GM19324 (cell line): ENCODE results near the gene RIMS4.
"Not testable (repeated sequence)": the region's sequence is repeated elsewhere in the genome, so short reads cannot be mapped to it uniquely, and the experiment has no call there.

Experiments used
- ATAC-seq: cut with Tn5 transposase; IDR thresholded peaks from one replicate; pipeline ENCODE4 v1.9.1; 2021; ENCODE audit warnings: mild to moderate bottlenecking, moderate library complexity; ENCODE audit not compliant: unreplicated experiment, low FRiP score

The RIMS4 gene

DNA sequence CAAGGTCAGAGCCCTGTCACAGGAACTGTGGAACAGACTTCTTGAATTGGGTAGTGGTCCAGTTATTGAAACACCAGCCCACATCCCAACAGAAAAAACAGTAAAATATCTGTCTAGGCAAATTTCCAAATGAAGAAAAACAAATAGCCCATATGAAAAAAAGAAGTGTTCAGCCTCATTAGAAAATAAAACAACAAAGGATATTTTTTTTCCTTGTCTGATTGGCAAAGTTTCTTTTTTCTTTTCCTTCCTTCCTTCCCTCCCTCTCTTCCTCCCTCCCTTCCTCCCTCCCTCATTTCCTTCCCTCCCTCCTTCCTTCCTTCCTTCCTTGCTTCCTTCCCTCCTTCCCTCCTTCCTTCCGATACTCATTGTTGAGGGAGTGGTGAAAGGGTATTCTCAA, 20.6 kb upstream of the RIMS4 start:
- ATAC-seq: no peak

DNA sequence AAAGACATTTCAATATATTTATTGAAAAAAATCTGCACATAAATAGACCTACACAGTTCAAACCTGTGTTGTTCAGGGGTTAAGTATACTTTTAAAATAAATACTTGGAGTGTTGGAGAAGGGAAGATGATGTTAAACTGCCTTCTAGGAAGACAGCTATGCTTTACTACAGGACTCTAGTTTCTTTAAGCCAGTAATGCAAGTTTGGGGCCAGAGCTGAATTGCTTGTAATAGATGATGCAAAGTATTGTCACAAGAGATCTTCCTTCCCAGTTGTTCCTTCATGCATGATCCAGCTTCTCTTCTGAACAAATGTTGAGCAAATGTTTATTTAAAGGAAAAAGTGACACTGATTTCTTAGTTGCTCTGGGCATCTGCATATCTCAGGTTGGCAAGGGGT, 20.2 kb upstream of the RIMS4 start:
- ATAC-seq: no peak

DNA sequence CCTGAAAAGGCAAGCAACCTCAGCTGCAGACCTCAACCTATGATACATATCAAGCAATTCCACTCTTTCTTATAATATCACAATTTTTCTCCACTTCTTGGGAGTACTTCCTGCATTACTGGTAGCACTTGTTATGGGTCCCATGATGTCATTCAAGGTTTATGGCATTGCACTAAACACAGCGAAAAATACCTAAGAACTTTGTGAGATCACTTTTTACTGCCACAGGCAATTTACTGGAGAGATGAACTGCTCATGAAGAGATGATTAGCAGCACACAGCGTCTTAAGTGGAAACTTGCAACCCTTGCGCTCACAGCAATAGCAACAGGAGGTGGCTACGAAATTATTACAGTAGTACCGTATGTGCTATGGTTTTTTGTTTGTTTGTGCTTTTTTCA, 19.3 kb upstream of the RIMS4 start:
- ATAC-seq: no peak

DNA sequence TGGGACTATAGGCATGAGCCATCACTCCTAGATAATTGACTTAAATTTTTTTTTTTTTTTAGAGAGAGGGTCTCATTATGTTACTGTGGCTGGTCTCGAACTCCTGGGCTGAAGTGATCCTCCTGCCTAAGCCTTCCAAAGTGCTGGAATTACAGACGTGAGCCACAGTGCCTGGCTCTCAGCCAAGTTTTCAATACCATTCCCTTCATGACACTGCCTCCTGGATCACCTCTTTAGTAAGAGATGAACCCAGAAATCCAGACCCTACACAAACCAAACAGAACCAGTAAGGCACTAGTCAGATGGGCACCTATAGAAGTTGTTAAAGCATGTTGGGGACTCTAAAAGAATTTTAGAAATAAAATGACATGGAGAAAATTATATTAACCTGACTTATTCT, 18.3 kb upstream of the RIMS4 start:
- no peak for ATAC-seq

DNA sequence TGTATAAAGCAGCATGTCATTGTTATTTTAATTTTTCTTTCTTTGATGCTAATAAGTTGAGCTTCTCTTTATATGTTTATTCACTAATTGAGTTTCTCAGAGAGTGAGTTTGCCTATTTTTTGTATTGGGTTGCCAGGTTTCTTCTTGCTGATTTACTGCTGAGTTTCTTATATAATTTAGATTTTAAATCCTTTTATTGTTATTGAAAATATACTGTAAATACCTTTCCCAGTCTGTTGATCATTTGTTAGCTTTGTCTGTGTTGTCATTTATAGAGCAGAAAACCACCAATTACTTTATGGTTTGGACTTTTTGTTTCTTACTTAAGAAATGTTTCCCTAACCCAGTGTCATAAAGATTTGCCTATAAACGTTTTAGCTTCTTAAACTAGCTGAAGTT, 17.1 kb upstream of the RIMS4 start:
- no peak for ATAC-seq

DNA sequence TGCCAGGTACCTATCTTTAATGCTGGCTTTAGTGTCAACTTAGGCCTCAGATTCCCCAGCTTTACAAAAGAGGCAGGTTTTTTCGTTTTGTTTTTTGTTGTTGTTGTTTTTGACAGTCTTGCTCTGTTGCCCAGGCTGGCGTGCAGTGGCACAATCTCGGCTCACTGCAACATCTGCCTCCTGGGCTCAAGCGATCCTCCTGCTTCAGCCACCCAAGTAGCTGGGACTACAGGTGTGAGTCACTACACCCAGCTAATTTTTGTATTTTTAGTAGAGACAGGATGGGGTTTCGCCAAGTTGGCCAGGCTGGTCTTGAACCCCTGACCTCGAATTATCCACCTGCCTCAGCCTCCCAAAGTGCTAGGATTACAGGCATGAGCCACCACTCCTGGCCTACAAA, 11.2 kb upstream of the RIMS4 start:
- not testable (repeated sequence) for ATAC-seq

DNA sequence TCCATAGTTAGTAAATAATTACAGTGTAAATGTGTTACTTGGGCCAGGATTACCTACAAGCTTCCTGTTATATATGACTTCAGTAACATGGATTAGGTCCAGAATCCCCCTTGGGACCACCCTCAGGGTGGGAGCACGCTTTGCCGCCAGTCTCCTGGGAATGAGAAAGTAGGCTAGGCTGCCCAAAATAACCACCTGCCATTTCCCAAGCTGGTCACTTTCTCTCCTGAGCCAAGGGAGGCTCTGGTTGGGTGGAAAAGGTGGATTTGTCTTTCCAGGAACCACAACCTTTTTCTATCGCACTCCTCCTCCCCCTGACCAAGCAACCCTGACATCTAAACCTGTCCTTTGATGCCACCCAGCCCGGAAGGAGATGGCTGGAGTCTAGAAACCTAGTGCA, 9.6 kb upstream of the RIMS4 start:
- ATAC-seq: no peak

DNA sequence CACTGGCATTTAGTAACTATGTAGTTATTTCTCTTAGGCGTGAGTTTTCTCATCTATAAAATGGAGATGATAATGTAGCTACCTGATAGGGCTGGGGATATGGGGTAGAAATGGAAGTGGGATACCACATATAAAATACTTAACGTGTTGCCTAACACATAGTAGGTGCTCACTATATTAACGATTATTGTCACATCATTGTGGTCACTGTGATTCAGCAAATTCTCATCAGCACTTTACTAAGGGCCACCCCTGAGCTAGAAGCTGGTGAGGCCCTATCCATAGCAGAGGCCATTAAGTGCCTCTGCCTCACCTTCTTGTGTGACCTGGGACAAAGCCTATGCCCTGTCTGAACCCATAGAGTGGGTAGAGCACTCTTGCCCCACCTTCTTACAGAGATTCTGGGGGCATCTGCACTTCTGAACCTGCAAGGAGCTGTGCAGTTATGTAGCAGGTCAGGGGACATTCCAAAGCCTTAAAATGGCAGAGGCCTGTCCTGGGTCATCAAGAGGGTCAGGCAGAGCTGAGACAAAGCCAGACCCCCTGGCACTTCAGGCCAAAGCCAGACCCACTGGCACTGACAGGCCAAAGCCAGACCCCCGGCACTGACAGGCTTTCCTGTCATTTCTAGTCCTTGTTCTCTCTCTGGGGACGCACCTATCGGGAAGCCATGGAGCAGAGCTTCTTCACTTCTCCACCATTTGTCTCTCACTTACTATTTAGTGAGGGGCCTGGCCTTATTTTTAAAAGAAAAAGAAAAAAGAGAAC, 7.0 kb upstream of the RIMS4 start:
- ATAC-seq: no peak

DNA sequence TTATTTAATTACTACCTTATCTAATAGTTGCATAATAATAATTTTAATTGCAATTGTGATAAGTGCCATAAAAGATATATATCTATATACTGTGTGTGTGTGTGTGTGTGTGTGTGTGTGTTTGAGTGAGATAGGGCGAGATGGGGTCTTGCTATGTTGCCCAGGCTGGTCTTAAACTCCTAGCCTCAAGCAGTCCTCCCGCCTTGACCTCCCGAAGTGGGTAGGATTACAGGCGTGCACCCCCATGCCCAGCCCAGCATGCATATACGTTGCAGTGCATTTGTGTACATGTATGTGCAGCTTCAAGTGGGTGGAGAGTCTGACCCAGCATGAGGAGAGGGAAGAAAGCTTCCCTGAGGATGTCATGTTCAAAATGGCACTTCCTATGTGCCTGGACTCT, 4.6 kb upstream of the RIMS4 start:
- ATAC-seq: no peak

DNA sequence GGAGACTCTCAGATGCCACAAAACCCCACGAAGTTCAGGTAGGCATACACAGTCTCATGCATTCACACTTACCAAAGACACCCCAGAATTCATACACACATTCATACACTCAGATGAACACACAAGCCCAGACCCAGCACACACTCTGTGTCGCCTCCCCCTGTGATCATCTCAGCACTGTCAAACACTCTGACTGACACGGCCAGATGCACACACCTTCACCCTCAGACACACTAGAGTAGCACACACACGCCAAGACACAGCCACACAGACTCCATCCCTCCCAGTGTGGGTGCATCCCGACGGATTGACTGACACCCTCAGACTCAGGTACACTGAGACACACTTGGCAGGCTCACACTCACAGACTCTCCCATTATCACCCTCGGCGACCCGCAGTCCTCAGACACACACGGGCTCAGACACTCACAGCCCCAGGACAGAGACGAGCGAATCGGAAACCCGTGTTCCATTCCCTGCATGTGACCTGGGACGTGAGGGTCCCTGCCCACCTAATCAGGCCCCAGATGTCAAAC, 872 bp upstream of the RIMS4 start:
- no peak for ATAC-seq

DNA sequence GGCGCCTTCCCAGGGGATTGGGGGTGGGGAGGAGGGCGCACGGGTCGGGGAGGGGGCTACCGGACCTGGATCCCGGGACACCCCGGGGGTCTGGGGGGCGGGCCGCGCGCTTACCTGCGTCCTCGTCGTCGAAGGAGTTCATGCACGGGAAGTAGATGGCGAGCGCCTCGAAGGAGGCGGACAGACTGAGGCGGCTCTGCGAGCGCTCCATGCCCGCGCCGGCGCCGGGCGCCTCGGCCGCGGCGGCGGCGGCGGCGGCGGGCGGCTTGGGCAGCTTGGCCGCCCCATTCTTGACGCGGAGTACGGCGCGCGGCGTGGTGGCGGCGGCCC, 320 bp downstream of the RIMS4 start:
- no peak for ATAC-seq

DNA sequence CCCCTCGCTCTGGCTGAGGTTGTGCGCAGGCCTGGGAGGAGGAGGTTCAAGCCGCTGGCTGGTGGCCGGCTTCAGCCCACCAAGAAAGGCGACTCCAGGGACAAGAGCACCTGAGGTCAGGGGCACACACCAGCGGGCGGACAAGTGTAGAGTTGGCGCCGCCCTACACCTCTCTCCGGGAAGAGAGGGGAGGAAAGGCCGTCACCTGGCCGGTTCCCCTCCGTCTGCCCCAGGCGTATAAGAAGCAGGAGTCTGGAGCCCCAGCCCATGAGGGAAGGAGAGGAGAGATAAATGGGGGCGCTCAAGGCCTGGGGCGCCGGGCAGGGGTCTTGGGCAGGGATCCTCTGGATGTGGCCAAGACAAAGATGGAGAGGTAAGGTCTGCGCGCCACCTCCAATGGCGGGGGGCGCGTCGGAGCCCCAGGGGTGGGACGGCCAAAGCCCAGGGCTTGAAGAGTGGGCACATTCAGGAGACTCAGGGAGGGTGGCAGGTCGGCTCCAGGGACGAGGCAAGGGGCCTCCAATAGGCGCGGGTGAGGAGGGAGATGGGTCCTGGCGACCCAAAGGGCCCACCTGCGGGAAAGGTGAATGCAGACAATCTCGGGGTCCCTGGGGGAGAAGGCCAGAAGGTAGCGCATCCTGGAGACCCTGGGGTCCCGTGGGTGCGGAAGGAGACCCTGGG, 826 bp downstream of the RIMS4 start:
- no peak for ATAC-seq

DNA sequence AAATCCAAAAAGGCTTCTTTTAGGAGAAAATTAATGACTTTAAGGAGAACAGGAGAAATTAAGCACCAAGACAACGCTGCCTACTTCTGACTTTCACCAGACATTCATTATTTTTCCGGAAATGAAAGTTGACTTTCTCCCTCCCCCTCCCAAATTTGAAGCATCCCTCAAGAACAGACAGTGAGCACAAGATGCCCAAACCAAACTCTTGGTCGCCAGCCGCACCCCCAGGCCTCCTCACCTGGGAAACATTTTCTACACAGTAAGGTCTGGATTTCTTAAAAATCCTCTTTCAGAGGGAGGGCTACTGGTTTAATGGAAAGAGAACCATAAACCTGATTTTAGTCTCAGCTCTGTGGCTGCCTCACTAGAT, 2.7 kb downstream of the RIMS4 start:
- no peak for ATAC-seq

DNA sequence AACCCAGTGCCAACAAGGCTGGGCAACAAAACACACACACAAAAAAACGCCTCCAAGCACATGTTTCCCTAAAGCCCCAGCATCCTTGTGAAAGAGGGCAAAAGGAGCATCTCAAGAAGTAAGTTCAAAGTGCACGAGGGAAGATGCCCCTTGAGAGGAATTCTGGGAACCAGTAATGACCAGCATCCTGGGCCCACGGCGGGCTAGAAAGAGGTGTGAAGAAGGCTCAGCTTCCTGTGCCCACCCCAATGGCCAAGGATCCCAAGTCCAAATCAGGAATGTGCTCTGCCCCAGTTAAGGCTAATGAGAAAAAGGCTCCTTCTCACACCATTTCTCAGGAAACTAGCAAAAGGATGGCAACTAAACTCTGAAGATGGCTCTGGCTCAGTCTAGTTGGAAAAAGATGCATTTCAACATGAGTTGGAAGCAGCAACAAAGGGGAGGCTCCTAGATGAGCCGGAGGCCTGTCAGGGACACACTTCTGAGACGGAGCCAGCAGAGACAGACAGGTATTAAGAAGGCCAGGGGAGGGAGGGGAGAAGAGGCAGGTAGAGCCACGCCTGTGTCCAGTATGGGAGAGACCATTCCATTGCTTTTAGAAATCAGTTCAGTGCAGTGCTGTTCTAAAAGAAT, 3.2 kb downstream of the RIMS4 start:
- ATAC-seq: no peak

DNA sequence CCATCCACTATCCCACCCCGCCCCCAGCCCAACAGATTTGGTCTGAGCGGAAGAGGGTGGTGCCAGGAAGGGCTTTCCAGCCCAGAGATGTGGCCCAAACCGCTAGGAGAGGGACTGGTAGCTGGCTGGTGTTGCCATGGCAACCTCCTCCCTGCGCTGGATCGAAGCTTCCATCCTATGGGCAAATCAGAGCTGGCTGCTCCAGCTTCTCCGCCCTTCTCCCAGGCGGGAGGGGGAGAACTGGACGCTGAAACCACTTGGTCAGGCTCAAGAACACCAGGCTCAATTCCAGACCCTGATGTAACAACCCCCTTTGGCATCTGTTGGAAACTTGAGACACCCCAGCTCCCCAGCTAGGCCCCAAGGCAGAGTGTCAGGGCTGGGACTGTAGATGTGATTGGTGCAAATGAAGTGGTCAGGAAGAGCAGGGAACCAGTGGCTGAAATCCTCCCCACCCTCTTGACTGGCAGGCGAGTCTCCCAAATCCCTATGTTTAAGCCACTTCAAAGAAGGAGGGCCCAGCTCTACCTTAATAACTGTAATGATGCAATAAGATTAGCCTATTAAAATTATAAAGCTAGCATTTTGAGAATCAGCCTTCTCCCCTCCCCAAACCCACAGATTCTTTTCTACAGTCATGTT, 4.2 kb downstream of the RIMS4 start:
- ATAC-seq: no peak

DNA sequence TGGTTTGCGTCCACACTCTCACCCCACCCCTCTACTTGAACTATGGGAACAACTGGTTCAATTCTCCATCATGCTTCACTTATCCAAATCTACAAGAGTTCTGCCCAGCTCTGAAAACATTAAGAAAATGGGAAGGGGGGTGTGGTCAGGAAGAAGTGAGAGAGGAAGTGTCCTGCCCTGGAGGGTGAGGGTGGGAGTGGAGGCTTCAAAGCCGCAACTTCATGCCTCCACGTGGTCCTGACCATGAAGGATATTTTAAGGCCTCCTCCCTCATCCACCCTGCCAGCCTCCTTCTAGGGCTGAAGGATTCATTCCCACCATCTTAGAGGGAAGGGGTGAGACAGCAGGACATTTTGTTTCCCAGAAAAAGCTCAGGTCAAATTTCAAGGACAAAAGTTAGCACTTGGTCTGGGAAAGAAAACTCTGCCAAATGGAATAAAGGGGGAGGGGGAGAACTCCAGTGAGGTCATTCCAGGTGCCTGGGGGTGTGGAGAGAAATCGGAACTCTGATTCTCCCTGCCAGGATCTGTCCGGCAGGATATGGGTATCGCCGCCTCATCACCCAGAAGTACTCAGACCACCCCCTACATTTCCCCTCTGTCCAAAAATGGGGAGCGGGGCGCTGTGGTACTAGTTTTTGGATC, 4.9 kb downstream of the RIMS4 start:
- no peak for ATAC-seq

DNA sequence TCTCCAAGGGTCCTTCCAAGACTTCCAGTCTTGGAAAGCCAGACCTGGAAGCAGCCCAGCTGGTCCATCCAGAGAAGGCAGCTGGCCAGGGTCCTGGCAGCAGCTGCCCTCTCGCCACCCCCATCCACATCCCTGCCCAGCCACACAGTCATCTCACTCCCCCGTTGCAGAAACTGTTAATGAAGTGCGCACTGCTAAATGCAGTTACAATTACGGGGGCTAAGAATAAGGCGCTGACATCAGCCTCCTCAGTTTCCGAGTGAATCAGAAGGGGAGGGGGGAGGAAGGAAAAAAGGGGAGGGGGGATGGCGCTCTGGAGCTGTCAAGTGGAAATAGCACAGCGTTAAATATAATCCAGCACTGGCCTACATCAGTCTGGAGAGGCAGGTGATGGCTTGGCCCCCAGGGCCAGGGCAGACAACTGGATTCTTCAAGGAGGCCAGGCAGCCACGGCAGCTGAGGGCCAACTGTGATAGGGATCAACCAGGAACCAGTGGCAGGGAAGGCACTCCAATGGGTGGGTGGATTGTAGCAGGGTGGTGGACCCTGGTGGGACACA, 6.9 kb downstream of the RIMS4 start:
- no peak for ATAC-seq

DNA sequence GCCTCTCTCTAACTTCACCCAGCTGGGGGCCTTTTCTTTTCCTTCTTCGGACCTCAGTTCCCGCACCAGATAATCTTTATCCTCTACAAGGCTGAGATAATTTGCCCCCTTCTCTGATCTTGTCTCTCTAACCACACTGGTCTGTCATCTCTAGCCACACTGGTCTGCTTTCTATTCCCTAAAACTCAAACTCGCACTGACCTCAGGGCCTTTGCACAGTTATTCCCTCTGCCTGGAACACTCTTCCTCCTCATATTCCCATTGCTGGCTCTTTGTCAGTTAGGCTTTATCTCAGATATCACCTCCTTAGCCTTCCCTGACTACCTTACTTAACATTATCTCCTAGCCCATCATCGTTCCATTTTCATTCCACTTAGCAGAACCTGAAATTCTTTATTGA, 7.6 kb downstream of the RIMS4 start:
- no peak for ATAC-seq

DNA sequence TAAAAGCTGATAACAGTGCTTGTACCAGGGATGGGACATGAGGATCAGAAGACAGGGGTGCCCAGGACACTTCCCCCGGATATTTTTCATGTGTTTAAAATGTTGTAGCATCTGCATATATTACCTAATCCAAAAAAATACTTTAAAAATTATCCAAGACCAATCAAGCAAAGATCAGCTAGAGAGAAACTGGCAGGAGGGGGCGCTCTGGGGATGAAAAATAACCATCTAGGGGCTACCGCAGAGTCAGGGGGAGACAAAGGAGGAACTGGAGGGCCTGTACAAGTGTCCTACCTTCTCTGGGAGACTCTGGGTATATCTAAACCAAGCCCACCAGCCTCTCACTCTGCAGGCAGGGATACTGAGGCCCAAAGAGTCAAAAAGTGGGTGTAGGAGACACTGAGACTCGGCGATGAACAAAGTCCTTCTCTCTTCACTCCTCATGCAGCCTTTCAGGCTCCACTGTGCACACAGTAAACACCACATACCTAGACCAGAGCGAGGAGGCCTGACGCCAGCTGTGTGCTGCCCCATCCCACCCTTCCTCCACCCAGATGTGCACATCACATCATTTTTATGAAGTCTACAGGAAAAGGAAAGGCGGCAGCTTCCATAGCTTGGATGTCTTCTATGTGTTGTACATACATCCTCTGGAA, 9.8 kb downstream of the RIMS4 start:
- no peak for ATAC-seq

DNA sequence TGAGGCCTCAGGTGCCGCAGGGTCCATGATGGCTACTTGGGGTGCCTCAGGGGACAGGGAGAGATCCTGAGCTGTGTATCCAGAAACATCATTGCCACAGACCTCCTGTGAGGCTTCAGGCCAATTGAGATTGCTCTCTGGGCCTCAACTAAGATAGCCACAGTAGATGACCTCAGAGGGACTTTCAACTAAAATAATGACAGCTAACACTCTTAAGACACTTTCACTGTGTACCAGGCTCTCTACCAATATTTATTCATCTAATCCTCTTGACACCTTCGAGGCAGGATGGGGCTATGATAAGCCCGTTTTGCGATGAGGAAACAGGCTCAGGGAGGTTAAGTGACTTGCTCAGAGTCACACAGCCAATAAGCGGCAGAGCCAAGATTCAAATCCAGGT, 10.7 kb downstream of the RIMS4 start:
- ATAC-seq: no peak
